Liver (tissue), 9 donors: Measurements from ENCODE around the gene GNG12. TPM values are rescaled to one million over a fixed set of nuclear protein-coding genes. Genes with fewer than 3 reads are reported as not detected.

Source experiments
- DNase-seq: peaks from one replicate; pipeline ENCODE4 v3.0.0-alpha.2; 2017; ENCODE audit warnings: low spot score
- H3K27ac ChIP-seq, 2 donors: one replicate each; pipeline ENCODE4 v1.7.0; 2013; ENCODE audit warnings: inconsistent platforms in 2 of 2, low read length in 2 of 2, control low read depth in 1 of 2, low read depth in 1 of 2, mild to moderate bottlenecking in 1 of 2
- H3K27me3 ChIP-seq, 4 donors: one replicate each; pipeline versions ENCODE4 v1.6.1 to v1.7.0; 2013; ENCODE audit warnings: low read length in 3 of 4, inconsistent platforms in 1 of 4, mild to moderate bottlenecking in 1 of 4, moderate library complexity in 1 of 4; ENCODE audit not compliant: control insufficient read depth in 4 of 4, insufficient read depth in 4 of 4
- H3K36me3 ChIP-seq, 4 donors: one replicate each; pipeline versions ENCODE4 v1.6.1 to v1.7.0; 2013; ENCODE audit warnings: low read length in 3 of 4, mild to moderate bottlenecking in 3 of 4, low read depth in 1 of 4, moderate library complexity in 1 of 4; ENCODE audit not compliant: control insufficient read depth in 4 of 4, insufficient read depth in 3 of 4
- H3K4me1 ChIP-seq, 4 donors: one replicate each; pipeline versions ENCODE4 v1.6.1 to v1.7.0; 2013; ENCODE audit warnings: low read length in 3 of 4, mild to moderate bottlenecking in 3 of 4, moderate library complexity in 1 of 4; ENCODE audit not compliant: control insufficient read depth in 4 of 4, insufficient read depth in 4 of 4
- H3K4me3 ChIP-seq, 3 donors: one replicate each; pipeline versions ENCODE4 v1.6.1 to v1.7.0; 2013; ENCODE audit warnings: low read length in 3 of 3, control low read depth in 1 of 3, low read depth in 1 of 3, mild to moderate bottlenecking in 1 of 3
- H3K9ac ChIP-seq, 2 donors: one replicate each; pipeline ENCODE4 v1.7.0; 2013; ENCODE audit warnings: low read length in 2 of 2, mild to moderate bottlenecking in 2 of 2, moderate library complexity in 2 of 2, control low read depth in 1 of 2, low read depth in 1 of 2
- H3K9me3 ChIP-seq, 4 donors: one replicate each; pipeline versions ENCODE4 v1.6.1 to v1.7.0; 2013; ENCODE audit warnings: low read length in 3 of 4; ENCODE audit not compliant: control insufficient read depth in 4 of 4
- ATF3 ChIP-seq: IDR thresholded peaks from 2 replicates; pipeline ENCODE4 v1.6.1; 2016; ENCODE audit warnings: antibody characterized with exemption
- CTCF ChIP-seq: fragments of 150-350 bp; IDR thresholded peaks from 2 replicates; pipeline ENCODE4 v1.5.1; 2017; ENCODE audit warnings: improper control_type of control experiment, low read depth, low read length; ENCODE audit not compliant: missing input control
- EGR1 ChIP-seq, 2 donors: IDR thresholded peaks; 2 replicates each; pipeline ENCODE4 v1.6.1; 2016 to 2018; ENCODE audit warnings: antibody characterized with exemption in 2 of 2, low read depth in 2 of 2
- FOXA1 ChIP-seq: IDR thresholded peaks from 2 replicates; pipeline ENCODE4 v1.6.1; 2016; ENCODE audit warnings: antibody characterized with exemption
- FOXA2 ChIP-seq: IDR thresholded peaks from 2 replicates; pipeline ENCODE4 v1.6.1; 2016; ENCODE audit warnings: antibody characterized with exemption
- GABPA ChIP-seq, 2 donors: IDR thresholded peaks in 1 of 2; conservative IDR thresholded peaks in 1 of 2; 2 replicates each; pipeline ENCODE4 v1.6.1; 2016; ENCODE audit warnings: antibody characterized with exemption in 2 of 2, mild to moderate bottlenecking in 1 of 2, moderate library complexity in 1 of 2
- HNF4A ChIP-seq, 2 donors: conservative IDR thresholded peaks; 2 replicates each; pipeline ENCODE4 v1.6.1; 2016; ENCODE audit warnings: antibody characterized with exemption in 2 of 2, mild to moderate bottlenecking in 2 of 2
- HNF4G ChIP-seq: IDR thresholded peaks from 2 replicates; pipeline ENCODE4 v1.6.1; 2016; ENCODE audit warnings: antibody characterized with exemption
- JUND ChIP-seq, 2 donors: IDR thresholded peaks; 2 replicates each; pipeline ENCODE4 v1.6.1; 2016; ENCODE audit warnings: antibody characterized with exemption in 2 of 2
- MAX ChIP-seq: IDR thresholded peaks from 2 replicates; pipeline ENCODE4 v1.6.1; 2016; ENCODE audit warnings: antibody characterized with exemption
- NR2F2 ChIP-seq: IDR thresholded peaks from 2 replicates; pipeline ENCODE4 v1.6.1; 2016; ENCODE audit warnings: antibody characterized with exemption
- RAD21 ChIP-seq, 2 donors: IDR thresholded peaks; 2 replicates each; pipeline ENCODE4 v1.6.1; 2016; ENCODE audit warnings: antibody characterized with exemption in 2 of 2, mild to moderate bottlenecking in 2 of 2
- REST ChIP-seq: IDR thresholded peaks from 2 replicates; pipeline ENCODE4 v1.6.1; 2016; ENCODE audit warnings: antibody characterized with exemption, mild to moderate bottlenecking
- RXRA ChIP-seq, 2 donors: IDR thresholded peaks; 2 replicates each; pipeline ENCODE4 v1.6.1; 2017 to 2018; ENCODE audit warnings: antibody characterized with exemption in 2 of 2, mild to moderate bottlenecking in 1 of 2
- SP1 ChIP-seq: IDR thresholded peaks from 2 replicates; pipeline ENCODE4 v1.6.1; 2018; ENCODE audit warnings: antibody characterized with exemption, mild to moderate bottlenecking
- TAF1 ChIP-seq: conservative IDR thresholded peaks from 2 replicates; pipeline ENCODE4 v1.6.1; 2016; ENCODE audit warnings: antibody characterized with exemption, mild to moderate bottlenecking
- YY1 ChIP-seq: IDR thresholded peaks from 2 replicates; pipeline ENCODE4 v1.6.1; 2016; ENCODE audit warnings: antibody characterized with exemption, mild to moderate bottlenecking
- ZBTB33 ChIP-seq: IDR thresholded peaks from 2 replicates; pipeline ENCODE4 v1.6.1; 2016; ENCODE audit warnings: antibody characterized with exemption
- WGBS: extraction: QIAGEN DNeasy Blood & Tissue Kit; methylation state at CpG from one replicate; pipeline ENCODE4 v1.1.7; 2013; 5-methylcytosine and 5-hydroxymethylcytosine counted together
- polyA plus RNA-seq, 2 donors: library from polyadenylated mRNA; stranded (reverse) in 1 of 2; unstranded in 1 of 2; fragments of 200-250 nt in 1 of 2; fragments of >200 nt in 1 of 2; fragmentation: Nextera tagmentation in 1 of 2; extraction: Ambion mirVana in 1 of 2; gene quantifications; one replicate each; pipeline versions ENCODE4 v1.2.1 to v1.2.3, GENCODE V29; 2013 to 2015
- total RNA-seq, 2 donors: library from RNA; depleted of rRNA; stranded (reverse); fragments of >200 nt; gene quantifications; one replicate each; pipeline ENCODE4 v1.2.3, GENCODE V29; 2014
- donor health status: healthy.
- donor health status: healthy.
- donor health status: healthy.
- donor health status: healthy.
- donor health status: healthy.

Gene GNG12
- total and polyA plus RNA-seq, 4 donors = 15.4 to 26.1 (median 19.7) TPM

- TF ChIP-seq REST (no peak), HNF4G (no peak), HNF4A (conservative IDR thresholded peaks at IDR 0.05) (no peak), NR2F2 (no peak), GABPA (IDR thresholded peaks at IDR 0.05 in 1 of 2, conservative IDR thresholded peaks at IDR 0.05 in 1 of 2) (no peak), RAD21 (IDR thresholded peaks at IDR 0.05) (no peak)
Measured at GRCh38 chr1:67741736-67742135, 91.5 kb downstream of the GNG12 start (continued).

GRCh38 chr1:67741121-67741520 lies 92.1 kb downstream of the GNG12 start:
- WGBS = 42% methylated on average over 3 of the region's 3 CpGs
- H3K27ac ChIP-seq = peak overlapping the region in 1 of 2 donors; percentile 36
- H3K27me3 ChIP-seq = no peaks in the 10 kb centered on the region
- TF ChIP-seq JUND (IDR thresholded peaks at IDR 0.05) (peak in 1 of 2 donors; percentile 23), REST (no peak), EGR1 (IDR thresholded peaks at IDR 0.05; ENCODE audit: low read depth in 2 of 2) (no peak), RAD21 (IDR thresholded peaks at IDR 0.05) (no peak), MAX (no peak), RXRA (IDR thresholded peaks at IDR 0.05) (peak; percentile 48 to 58), ATF3 (no peak), CTCF (no peak), TAF1 (no peak), YY1 (no peak), HNF4G (no peak), FOXA1 (no peak), FOXA2 (no peak), SP1 (peak; percentile 17), GABPA (IDR thresholded peaks at IDR 0.05 in 1 of 2, conservative IDR thresholded peaks at IDR 0.05 in 1 of 2) (no peak), NR2F2 (no peak), ZBTB33 (no peak), HNF4A (conservative IDR thresholded peaks at IDR 0.05) (peak; percentile 47 to 65)
- H3K4me3 ChIP-seq = no peak overlapping the region
- no peaks in the 10 kb centered on the region for H3K36me3 ChIP-seq
- DNase-seq = no peak
- H3K9me3 ChIP-seq = no peaks in the 10 kb centered on the region
- H3K9ac ChIP-seq = no peak overlapping the region
- peaks cover 0 to 12% (median 8%) of the 10 kb centered on the region in 4 donors for H3K4me1 ChIP-seq
